HG02852 (cell line): ENCODE results near the gene KLF16.
"Not testable (repeated sequence)": the region's sequence is repeated elsewhere in the genome, so short reads cannot be mapped to it uniquely, and the experiment has no call there.

Experiments
- ATAC-seq: cut with Tn5 transposase; IDR thresholded peaks from one replicate; pipeline ENCODE4 v1.9.1; 2021; ENCODE audit warnings: mild to moderate bottlenecking, moderate library complexity; ENCODE audit not compliant: unreplicated experiment

KLF16 gene

DNA sequence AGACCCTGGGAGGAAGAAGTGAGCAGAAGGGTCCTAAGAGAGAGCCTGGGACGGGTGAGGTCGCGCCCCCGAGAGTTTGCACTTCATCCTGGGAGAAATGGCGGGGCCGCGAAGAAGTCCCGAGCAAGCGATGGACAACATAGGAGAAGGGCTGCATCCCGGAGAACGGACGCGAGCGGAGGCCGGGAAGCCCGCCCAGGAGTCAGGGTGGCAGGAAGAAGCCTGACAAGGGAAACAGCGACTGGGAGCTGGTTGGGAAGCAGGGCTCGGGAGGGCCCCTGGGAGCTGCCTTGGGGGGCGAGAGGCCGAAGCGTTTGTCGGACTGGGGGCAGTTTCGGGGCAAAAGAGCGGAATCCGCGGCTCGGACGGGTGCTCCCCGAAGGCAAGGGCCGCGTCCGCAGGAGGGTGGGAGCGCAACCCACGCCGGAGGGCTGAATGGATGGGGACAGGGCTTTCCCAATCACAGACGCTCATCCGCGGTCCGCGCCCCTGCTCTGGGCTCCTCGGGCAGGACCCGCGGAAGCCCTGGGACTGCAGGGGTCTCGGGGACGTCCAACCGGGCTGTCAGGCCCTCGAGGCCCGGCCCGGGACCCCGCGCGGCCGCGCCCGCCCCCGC is 21.4 kb upstream of the KLF16 start:
- peak; percentile 16 for ATAC-seq

DNA sequence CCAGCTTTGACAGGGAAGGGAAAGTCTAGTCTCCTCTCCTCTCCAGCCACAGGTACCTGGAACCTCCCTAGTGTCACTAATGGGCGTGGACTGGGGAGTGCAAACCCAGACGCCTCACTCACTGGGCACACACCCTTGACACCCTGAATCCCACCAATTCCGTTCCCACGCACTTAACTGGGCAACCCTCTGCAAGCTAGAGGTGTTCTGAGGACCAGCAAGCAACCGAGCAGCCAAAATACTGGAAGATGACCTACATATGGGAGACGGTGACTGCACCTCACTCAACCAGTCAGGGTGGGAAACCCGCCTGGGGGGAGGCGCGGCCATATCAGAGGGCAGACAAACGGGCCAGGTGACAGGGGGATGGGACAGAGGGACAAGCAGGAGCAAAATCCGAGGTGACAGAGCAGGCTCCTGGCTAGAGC is 20.9 kb upstream of the KLF16 start:
- no peak for ATAC-seq

DNA sequence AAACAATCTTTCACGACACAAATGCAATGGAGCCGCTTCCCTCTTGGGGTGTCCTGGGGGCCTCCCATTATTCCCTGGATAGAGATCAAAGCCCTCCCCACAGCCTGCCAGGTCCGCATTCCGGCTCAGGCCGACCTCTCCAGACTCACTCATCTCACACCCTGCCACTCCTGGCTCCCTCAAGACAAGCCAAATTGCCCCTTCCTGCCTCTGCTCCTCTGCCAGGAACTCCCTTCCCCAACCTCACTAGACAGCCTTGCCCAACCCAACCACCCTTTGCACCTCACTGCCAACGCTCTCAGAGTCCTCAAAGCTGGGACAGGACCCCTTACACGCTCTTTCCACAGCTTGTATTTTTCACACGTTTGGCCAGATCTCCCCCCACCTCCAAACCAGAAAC is 20.4 kb upstream of the KLF16 start:
- ATAC-seq: no peak

DNA sequence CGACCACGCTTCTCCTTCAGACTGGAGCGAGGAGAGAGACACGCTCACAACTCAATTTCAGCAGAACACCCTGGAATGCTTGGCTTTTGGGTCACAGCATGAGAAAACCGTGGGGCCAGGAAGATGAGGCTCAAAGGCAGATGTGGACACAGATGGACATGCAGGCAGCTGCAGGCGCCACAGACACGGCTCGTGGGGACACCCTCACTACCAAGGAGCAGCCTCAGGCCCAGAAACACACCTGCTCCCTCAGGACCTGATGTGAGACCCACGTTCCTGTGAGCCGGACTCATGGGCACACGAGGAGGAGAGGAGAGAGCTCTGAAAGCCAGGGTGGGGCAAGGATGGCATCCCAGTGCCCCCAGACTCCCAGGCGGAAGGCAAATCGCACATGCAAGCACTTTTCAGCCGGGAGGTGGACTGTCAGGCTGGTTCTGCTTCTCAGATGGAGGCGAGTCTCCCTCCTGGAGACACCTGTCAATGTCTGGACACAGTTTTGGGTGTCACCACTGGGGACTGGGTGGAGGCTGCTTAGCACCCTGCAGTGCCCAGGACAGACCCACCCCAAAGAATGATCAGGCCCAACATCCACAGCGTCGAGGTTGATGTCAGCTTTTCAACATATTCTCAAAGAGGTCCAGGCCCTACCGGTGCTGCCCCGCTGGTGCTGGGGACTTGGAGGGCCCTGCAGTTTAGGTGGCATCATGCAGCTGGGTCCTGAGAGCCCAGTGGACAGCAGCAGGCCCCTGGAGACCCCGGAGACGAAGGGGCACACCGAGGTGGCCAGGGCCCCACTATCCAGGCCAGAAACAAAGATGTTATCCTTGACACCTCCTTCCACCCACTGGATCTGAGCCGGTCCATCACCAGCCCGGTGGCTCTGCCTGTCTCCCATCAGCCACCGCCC is 19.7 kb upstream of the KLF16 start:
- ATAC-seq: no peak

DNA sequence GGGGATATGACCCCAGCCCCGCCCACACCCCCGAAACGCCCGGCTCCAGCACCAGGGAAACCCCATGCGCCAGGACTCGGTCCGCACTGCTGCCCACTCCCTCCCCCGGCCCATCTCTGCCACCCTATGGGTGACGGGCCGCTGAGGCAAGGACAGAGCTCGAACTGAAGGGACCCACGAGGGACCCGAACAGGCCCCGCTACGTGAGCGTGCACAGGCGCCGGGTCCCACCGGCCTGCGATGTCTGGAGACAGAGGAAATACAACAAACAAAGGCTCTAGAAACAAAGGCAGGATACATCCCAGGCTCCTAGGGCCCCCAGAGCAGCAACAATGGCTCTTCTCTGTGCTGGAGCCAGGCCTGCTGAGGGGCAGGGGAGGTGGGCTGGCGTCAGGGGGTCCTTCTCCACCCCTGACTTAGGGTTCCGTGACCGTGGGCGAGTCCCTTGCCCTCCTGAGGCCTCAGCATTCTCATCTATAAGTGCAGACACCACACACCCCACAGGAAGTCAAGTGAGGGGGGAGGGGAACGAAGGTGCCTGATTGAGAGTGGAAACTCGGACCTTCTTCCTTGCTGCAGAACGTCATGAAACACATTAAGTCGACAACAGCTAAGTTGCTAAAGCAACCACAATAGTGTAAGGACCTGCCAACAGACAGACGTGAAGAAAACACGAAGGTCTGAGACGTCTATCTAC is 18.9 kb upstream of the KLF16 start:
- no peak for ATAC-seq

DNA sequence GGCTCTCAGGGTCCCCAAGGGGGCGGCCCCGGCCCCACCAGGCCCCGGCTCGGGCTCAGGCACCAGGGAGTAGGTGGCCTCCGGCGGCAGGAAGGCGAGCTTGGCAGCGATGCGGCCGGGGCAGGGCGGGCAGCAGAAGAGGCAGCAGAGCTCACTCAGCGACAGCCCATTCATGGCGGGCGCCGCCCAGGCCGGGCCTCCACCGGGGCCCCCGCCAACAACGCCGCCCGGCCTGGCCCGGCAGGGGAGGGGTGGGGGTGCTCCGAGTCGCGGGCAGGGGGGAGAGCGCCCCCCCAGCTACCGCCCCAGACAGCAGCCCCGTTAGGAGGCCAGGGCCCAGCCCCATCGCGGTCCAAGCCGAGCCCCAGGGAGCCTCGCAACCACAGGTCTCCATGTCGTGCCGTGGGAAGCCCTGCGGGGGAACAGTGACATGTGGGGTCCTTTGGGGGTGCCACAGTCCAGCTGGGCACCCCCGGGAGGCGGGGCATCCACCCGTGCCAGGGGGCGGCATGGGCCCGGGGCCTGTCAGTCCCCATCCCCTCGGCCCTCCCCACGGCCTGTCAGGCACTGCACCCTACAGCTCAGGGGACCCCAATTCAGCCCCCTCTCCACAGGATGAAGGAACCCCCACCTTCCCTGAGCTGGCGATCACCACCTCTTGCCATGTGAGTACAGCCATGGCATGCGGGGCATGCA is 18.2 kb upstream of the KLF16 start:
- ATAC-seq: not testable (repeated sequence)

DNA sequence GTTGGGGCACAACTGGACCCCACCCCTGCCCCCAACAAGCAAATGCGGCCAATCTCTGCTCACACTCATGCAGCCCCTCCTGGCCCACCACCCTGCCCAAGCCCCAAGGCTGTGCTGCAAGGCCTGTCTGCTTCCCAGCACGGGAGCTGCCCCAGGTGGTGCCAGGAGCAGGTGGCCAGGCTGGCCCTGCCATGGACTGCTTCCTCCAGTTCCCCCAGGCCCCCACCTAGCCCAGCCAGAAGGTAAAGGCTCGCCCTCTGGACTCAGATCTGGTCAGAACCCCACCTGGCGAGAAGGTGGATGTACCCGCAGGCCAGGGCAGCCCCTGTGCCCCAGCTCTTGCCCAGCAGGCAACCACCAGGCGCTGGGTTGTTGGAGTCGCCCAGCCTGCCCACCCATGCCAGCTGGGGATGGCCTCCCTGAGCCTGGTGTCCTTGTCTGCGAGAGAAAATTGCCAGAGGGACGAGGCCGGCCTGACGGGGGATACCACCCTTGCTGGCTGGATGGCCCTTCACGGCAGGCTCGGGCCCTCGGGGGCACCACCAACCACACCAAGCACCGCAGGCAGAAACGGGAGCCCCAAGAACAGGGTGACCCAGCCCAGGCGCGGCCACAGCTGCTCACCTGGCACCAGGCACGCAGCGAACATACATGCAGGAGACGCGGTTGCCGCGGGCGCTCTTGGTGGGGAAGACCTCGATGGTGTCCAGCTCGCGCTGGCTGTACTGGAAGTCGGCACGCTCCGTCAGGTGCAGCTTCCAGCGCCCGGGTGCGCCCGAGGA is 17.4 kb upstream of the KLF16 start:
- ATAC-seq: no peak

DNA sequence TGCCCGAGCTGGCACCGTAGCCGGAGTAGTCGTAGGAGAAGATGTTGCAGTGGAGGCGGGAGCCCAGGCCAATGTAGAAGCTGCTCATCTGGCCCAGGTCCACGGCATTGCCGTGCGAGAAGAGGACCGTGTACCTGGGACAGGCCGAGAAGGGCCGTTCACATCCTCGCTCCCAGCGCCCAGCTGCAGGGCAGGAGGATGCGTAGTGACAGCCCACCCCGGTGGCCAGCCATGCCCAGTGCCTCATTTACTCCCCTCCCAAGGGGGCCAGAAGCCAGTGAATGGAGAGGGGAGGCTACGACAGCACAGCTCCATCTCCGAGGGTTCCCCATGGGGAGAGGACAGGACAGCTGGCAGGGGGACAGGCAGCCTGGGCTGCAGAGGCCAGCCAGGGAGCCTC is 16.6 kb upstream of the KLF16 start:
- not testable (repeated sequence) for ATAC-seq

DNA sequence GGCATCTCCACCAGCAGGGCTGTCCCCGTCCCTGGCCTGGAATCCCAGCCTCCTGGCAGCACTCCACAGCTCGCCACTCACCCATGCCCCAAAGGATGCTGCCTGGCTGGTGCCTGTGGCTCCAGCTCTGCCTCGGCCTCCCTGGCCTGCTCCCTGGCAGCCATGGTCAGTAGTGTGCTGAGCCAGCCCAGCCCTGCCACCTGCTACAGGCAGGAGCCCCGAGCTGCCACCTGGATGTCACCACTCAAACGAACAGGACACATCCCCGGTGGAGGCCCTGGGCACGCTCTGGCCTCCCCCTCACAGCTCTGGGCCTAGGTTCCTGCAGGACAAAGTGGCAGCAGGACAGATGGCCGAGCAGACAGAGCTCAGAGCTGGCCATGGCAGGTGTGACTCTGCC is 15.2 kb upstream of the KLF16 start:
- ATAC-seq: not testable (repeated sequence)

DNA sequence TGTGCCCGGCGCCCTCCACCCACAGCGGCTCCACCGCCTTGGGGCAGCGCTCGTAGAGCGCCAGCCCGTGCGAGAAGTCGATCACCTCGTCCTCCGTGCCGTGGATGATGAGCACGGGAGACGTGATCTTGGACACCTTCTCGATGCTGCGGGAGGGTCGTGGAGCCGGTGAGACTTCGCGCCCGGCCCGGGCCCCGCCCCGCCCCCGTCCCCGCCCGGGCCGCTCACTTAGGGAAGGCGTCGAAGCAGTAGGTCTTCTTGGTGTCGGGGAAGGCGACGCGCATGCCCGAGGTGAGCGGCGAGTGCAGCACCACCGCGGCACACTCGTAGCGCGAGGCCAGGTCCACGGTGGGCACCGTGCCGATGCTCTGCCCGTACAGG is 13.9 kb upstream of the KLF16 start:
- ATAC-seq: not testable (repeated sequence)

DNA sequence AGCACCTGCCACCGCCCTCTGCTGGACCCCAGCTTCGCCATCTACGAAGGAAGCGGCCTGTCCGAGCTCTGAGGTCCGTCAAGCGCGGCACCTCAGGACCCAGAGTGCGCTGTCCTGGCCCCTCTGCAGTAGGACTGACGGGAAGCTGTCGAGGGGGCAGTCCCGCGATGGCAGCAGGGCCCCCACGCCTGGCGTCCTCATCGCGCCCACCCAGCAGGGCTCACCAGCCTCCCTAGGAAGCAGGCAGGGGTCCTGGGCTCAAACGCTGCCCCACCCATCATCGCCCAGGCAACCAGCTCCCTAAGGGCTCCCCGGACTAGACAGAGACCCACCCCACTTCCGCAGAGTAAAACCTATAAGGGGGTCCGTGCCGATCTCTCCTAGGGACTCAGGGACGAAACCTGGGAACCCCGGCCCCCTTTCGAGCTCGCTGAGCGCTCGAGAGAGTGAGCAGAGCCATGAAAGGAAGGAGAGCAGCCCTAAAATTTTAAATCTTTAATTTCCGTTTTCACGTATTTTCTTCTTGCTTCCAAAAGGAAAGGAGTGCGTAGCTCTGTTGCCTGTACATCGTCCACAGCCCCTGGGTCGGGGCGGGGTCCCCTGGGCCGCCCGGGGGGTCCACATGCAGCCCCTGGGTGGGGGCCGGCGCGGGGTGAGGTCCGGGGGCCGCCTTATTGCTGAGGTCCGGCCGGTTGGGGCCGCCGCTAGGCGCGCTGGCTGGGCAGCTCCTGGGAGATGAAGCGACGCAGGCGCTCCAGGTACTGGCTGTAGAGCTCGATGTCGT is 13.3 kb upstream of the KLF16 start:
- ATAC-seq: not testable (repeated sequence)

DNA sequence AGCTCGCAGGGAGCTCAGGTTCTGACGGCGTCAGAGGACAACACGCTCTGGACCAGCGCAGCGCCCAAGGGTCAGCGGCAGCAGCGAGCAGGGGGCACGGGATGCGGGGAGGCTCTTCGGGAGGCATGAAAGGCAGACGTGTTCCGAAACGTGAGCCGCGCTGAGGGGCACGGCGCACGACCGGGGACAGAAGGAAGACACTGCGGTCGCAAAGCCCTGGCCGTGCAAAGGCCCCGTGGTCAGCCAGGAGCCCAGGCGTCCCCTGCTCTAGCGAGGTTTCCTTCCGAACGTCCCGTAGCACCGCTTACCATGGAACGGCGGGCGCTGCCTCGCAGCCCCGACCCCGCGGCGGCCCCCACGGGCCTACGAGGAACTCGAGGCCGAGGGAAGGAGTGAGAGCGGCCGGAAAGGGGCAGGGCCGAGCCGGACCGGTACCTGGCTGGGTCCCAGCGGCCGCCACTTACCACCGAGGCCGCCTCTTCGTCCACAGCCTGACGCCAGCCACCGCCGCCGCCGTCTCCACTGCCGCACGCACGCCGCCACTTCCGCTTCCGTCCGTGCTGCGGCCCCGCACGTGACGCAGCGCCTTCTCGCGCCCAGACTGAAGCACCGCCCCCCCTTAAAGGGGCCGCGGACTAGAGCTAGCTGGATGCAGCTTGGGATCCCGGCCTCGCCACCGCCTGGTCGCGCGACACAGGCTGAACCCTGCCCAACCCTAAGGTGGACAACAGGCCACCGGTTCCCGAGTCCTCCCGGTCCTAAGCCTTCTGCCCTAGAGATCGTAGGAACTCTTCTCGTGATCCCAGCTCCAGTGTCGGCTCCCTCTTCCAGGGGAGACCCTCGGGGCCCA is 12.5 kb upstream of the KLF16 start:
- peak; percentile 89 for ATAC-seq

DNA sequence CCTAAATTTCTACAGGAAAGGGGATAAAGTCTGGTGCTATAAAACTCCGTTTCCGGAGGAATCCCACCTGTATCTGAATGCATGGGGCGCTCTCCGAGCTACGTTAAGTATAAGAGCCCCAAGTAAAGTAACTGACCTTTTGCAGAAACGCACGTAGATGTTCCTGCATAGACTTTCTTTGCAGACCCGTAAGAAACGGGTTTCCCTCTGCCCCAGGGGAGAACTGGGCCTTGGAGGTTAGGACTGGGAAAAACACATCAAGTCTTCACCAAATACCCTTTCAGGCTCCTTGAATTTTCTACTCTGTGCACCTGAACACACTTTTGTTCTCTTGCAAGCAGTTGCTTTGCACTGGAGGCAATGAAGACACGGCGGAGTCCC is 11.9 kb upstream of the KLF16 start:
- not testable (repeated sequence) for ATAC-seq

DNA sequence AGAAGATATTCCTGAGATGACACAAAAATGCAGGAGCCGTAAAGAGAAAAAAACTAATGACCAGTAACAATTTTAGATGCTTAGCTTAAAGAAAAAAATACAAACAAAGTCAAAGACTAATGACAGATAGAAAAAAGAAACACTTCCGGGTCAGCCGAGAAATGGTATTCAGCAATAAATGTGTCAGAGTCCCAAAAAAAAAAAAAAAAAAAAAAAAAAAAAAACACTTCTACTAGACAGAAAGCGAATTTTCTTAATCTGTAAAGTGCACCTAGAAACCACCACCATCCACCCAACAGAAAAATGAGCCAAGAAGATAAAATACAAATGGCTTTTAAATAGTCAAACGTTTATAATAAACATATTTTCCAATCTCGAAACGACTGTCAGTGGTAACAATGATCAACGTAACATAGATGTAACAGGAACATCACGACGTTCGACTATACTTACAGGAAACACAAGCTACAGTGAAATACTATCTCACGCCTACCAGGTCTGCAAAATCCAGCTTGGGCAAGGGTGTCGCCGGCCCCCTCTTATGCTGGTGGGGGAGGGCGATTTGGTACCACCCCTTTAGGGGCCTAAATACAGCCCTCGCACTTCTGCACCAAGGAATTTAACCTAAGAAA is 11.3 kb upstream of the KLF16 start:
- ATAC-seq: no peak

DNA sequence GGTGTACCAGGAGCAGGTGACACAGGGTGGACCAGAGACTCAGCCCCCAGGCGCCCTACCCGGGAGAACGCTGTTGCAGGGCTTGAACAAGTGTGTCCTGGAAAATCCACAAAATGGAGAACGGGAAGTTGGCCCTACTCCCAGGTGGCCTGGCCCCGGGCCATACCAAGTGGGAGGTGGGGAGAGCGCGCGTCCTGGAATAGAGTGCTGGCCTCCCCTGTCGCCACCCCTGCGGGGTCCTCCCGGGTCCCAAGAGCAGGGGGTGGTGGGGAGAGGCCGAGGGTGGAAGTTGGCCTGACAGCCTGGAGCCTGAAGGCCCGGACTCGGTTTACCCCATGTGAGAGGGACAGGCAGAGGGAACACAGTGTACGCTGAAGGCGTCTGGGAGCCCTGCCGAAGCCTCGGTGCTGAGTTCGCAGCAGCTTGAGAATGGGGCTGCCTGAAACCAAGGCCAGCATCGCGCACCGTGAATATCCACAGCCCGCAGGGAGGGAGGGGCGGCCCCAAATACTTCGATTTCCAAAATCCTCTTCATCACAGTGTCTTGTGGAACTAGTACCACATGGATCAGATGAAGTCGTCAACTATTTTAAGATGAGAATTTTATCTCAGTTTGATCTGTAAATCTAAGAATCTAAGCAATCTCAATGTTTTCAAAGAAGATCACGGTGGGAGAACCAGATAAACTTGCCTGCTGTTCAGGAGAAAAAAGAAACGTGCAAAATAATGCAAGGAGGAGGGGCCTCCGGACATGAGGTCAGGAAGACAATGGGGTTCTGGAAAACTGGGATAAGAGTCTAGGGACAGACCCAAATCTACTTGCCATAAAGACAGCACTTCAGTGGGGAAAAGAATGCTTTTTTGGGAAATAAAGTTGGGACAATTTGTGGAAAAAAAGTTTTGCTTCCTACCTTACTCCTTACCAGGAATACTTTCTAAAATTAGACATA is 10.4 kb upstream of the KLF16 start:
- no peak for ATAC-seq

DNA sequence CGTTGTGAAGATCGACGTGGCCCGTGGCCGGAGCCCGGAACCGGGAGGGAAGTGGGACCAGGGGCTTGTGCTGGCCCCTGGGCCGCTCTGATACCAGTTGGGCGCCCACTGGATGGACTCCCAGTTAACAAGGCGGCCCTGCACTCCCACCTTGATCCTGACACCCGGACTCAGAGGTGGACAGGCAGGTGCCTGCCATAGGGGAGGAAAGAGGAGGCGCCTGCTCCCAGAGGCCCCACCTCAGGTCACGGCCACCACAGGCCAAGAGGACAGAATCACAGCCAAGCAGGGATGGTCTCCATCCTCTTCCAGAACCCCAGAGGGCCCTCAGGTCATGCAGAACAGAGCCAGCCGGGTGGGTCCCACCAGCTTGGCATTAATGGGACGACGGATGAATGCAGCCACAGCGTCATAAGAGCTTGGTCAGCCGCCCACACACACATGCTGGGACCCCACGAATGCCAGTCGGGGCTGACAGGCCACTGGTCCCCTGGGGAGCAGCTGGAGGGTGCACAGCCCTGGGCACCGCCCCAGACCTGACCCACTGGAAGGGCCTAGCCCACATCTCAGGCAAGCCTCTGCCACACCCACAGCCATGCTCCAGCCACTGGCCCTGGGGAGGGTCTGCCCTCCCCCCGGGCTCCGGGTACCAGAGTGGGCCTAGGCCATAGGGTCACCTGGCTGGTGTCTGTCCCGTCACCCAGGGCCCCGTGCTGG is 9.6 kb upstream of the KLF16 start:
- ATAC-seq: no peak

DNA sequence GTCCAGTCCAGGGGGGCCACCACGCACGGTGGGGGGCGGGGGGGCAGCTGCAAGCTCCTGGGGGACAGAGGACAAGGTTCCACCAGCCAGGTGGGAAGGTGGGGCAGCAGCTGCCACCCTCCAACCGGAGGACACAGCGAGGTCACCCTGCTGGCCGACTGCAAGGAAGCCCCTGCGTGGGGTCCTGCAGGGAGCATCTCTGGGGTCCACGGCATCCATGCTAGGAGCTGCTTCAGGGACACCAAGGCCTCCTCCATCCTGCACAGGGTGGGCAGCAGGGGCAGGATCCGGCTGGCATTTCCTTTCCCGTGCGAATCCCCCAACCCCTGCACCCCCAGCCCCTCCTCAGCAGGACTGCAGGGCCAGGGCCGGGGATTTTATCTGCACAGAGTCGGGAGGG is 8.3 kb upstream of the KLF16 start:
- ATAC-seq: no peak
